Neural cell (in vitro differentiated cells): ENCODE measurements around the gene OR2AG1. TPM values are rescaled to one million over a fixed set of nuclear protein-coding genes. Genes with fewer than 3 reads are reported as not detected.

Source experiments
- H2AFZ ChIP-seq: fragments of 200-600, 300-800 bp; sonication (generic), shearing (Covaris generic); 2 replicates; pipeline ENCODE4 v1.6.0; 2014; ENCODE audit warnings: low read depth, mild to moderate bottlenecking, antibody characterized with exemption, low read length, moderate library complexity
- H3F3A ChIP-seq: fragments of 200-600 bp; shearing (Covaris generic); 2 replicates; pipeline ENCODE4 v1.6.1; 2016; ENCODE audit warnings: mild to moderate bottlenecking, moderate library complexity, mixed read lengths, antibody characterized with exemption, low read length; ENCODE audit not compliant: insufficient read depth, poor library complexity, severe bottlenecking
- H3K27ac ChIP-seq: fragments of 200-600, 300-800 bp; sonication (generic), shearing (Covaris generic); 2 replicates; pipeline ENCODE4 v1.5.1; 2014; ENCODE audit warnings: mild to moderate bottlenecking, low read length, moderate library complexity
- H3K27me3 ChIP-seq: fragments of 300-800, 200-600 bp; sonication (generic), shearing (Covaris generic); 2 replicates; pipeline ENCODE4 v1.6.0; 2014; ENCODE audit warnings: mild to moderate bottlenecking, low read depth, low read length, moderate library complexity; ENCODE audit not compliant: insufficient read depth
- H3K36me3 ChIP-seq: fragments of 300-800, 200-600 bp; sonication (generic), shearing (Covaris generic); 2 replicates; pipeline ENCODE4 v1.5.1; 2014; ENCODE audit warnings: mild to moderate bottlenecking, antibody characterized with exemption, low read length, moderate library complexity; ENCODE audit not compliant: insufficient read depth
- H3K4me2 ChIP-seq: fragments of 300-800, 200-600 bp; sonication (generic), shearing (Covaris generic); 2 replicates; pipeline ENCODE4 v1.6.0; 2014; ENCODE audit warnings: mild to moderate bottlenecking, low read length
- H3K4me3 ChIP-seq: fragments of 300-800, 200-600 bp; sonication (generic), shearing (Covaris generic); 2 replicates; pipeline ENCODE4 v1.5.1; 2014; ENCODE audit warnings: mild to moderate bottlenecking, low read length, moderate library complexity
- H3K79me2 ChIP-seq: fragments of 200-600 bp; shearing (Covaris generic); replicated peaks from 2 replicates; pipeline ENCODE4 v1.6.0; 2014; ENCODE audit warnings: mild to moderate bottlenecking, low read length, moderate library complexity; ENCODE audit not compliant: insufficient read depth
- H3K9ac ChIP-seq: fragments of 300-800, 200-600 bp; sonication (generic), shearing (Covaris generic); 2 replicates; pipeline ENCODE4 v1.6.1; 2016; ENCODE audit warnings: mild to moderate bottlenecking, low read length, mixed read lengths
- H3K9me2 ChIP-seq: fragments of 200-600 bp; shearing (Covaris generic); 2 replicates; pipeline ENCODE4 v1.6.1; 2016; ENCODE audit warnings: mild to moderate bottlenecking, low read length, mixed read lengths; ENCODE audit not compliant: insufficient read depth
- H3K9me3 ChIP-seq: fragments of 200-600, 300-800 bp; sonication (generic), shearing (Covaris generic); 2 replicates; pipeline ENCODE4 v1.6.1; 2016; ENCODE audit warnings: mild to moderate bottlenecking, mixed run types, low read length, moderate library complexity, mixed read lengths
- H4K20me1 ChIP-seq: fragments of 200-600 bp; shearing (Covaris generic); 2 replicates; pipeline ENCODE4 v1.6.1; 2016; ENCODE audit warnings: mild to moderate bottlenecking, mixed run types; ENCODE audit not compliant: insufficient read depth
- EP300 ChIP-seq: fragments of 450-650 bp; conservative IDR thresholded peaks from 2 replicates; pipeline ENCODE4 v1.6.1; 2014; ENCODE audit warnings: antibody characterized with exemption, mild to moderate bottlenecking, moderate library complexity; ENCODE audit not compliant: poor library complexity, severe bottlenecking
- EZH2 ChIP-seq: fragments of 200-600, 300-800 bp; shearing (Covaris generic), sonication (generic); IDR thresholded peaks from 2 replicates; pipeline ENCODE4 v1.6.1; 2014; ENCODE audit warnings: antibody characterized with exemption, low read length, borderline replicate concordance, mild to moderate bottlenecking; ENCODE audit not compliant: insufficient read depth, poor library complexity, severe bottlenecking
- MXI1 ChIP-seq: fragments of 450-650 bp; conservative IDR thresholded peaks from 2 replicates; pipeline ENCODE4 v1.6.1; 2014; ENCODE audit warnings: antibody characterized with exemption, mild to moderate bottlenecking; ENCODE audit not compliant: poor library complexity, severe bottlenecking
- POLR2AphosphoS5 ChIP-seq: IDR thresholded peaks from 2 replicates; pipeline ENCODE4 v1.6.1; 2012
- RAD21 ChIP-seq: fragments of 450-650 bp; conservative IDR thresholded peaks from 2 replicates; pipeline ENCODE4 v1.6.1; 2014; ENCODE audit warnings: antibody characterized with exemption, mild to moderate bottlenecking, moderate library complexity
- SMC3 ChIP-seq: fragments of 450-650 bp; conservative IDR thresholded peaks from 2 replicates; pipeline ENCODE4 v1.6.1; 2014; ENCODE audit warnings: antibody characterized with exemption, mild to moderate bottlenecking, moderate library complexity; ENCODE audit not compliant: poor library complexity
- TAF1 ChIP-seq: IDR thresholded peaks from 2 replicates; pipeline ENCODE4 v1.6.1; 2012; ENCODE audit warnings: low read depth
- polyA plus RNA-seq: library from polyadenylated mRNA; depleted of rRNA; stranded (reverse); fragments of >200 nt; gene quantifications from 2 replicates; pipeline ENCODE4 v1.2.3, GENCODE V29; 2014
- TF ChIP-seq, protein P1 (sequence below): IDR thresholded peaks from 2 replicates; pipeline ENCODE4 v1.6.1; 2012; ENCODE audit warnings: borderline replicate concordance
- TF ChIP-seq, protein P2 (sequence below): fragments of 450-650 bp; IDR thresholded peaks from 2 replicates; pipeline ENCODE4 v1.5.1; 2014; ENCODE audit warnings: antibody characterized with exemption, mild to moderate bottlenecking, moderate library complexity; ENCODE audit not compliant: poor library complexity, severe bottlenecking

Gene OR2AG1
- polyA plus RNA-seq, 1 donor from 2014 or later, result not detected

- H3K9me3 ChIP-seq, result peaks cover 5% of the 10 kb centered on the region
- no peak overlapping the region for H3K4me3 ChIP-seq
- H3K9ac ChIP-seq, result no peak overlapping the region
- H2AFZ ChIP-seq, result no peak overlapping the region
- TF ChIP-seq TAF1 (no peak), POLR2AphosphoS5 (no peak), EZH2 (no peak), MXI1 (no peak), SMC3 (no peak), RAD21 (peak; percentile 16), EP300 (no peak)
- TF ChIP-seq, protein P1, sequence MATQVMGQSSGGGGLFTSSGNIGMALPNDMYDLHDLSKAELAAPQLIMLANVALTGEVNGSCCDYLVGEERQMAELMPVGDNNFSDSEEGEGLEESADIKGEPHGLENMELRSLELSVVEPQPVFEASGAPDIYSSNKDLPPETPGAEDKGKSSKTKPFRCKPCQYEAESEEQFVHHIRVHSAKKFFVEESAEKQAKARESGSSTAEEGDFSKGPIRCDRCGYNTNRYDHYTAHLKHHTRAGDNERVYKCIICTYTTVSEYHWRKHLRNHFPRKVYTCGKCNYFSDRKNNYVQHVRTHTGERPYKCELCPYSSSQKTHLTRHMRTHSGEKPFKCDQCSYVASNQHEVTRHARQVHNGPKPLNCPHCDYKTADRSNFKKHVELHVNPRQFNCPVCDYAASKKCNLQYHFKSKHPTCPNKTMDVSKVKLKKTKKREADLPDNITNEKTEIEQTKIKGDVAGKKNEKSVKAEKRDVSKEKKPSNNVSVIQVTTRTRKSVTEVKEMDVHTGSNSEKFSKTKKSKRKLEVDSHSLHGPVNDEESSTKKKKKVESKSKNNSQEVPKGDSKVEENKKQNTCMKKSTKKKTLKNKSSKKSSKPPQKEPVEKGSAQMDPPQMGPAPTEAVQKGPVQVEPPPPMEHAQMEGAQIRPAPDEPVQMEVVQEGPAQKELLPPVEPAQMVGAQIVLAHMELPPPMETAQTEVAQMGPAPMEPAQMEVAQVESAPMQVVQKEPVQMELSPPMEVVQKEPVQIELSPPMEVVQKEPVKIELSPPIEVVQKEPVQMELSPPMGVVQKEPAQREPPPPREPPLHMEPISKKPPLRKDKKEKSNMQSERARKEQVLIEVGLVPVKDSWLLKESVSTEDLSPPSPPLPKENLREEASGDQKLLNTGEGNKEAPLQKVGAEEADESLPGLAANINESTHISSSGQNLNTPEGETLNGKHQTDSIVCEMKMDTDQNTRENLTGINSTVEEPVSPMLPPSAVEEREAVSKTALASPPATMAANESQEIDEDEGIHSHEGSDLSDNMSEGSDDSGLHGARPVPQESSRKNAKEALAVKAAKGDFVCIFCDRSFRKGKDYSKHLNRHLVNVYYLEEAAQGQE, result no peak
- H3K27me3 ChIP-seq, result no peaks in the 10 kb centered on the region
- H3F3A ChIP-seq, result no peaks in the 10 kb centered on the region
- no peak overlapping the region for H3K4me2 ChIP-seq
- H3K27ac ChIP-seq, result no peak overlapping the region
- H4K20me1 ChIP-seq, result no peaks in the 10 kb centered on the region
- no peaks in the 10 kb centered on the region for H3K79me2 ChIP-seq
- no peaks in the 10 kb centered on the region for H3K36me3 ChIP-seq
- no peaks in the 10 kb centered on the region for H3K9me2 ChIP-seq
These were observed 34.9 kb downstream of the OR2AG1 start for GRCh38 chr11:6817694-6818093.

- H3K27me3 ChIP-seq, result no peaks in the 10 kb centered on the region
- no peak for TF ChIP-seq RAD21
- no peak for TF ChIP-seq POLR2AphosphoS5
- no peak for TF ChIP-seq TAF1
- TF ChIP-seq, protein P1, result no peak
- TF ChIP-seq EZH2, result no peak
- no peak for TF ChIP-seq MXI1
- TF ChIP-seq, protein P2, sequence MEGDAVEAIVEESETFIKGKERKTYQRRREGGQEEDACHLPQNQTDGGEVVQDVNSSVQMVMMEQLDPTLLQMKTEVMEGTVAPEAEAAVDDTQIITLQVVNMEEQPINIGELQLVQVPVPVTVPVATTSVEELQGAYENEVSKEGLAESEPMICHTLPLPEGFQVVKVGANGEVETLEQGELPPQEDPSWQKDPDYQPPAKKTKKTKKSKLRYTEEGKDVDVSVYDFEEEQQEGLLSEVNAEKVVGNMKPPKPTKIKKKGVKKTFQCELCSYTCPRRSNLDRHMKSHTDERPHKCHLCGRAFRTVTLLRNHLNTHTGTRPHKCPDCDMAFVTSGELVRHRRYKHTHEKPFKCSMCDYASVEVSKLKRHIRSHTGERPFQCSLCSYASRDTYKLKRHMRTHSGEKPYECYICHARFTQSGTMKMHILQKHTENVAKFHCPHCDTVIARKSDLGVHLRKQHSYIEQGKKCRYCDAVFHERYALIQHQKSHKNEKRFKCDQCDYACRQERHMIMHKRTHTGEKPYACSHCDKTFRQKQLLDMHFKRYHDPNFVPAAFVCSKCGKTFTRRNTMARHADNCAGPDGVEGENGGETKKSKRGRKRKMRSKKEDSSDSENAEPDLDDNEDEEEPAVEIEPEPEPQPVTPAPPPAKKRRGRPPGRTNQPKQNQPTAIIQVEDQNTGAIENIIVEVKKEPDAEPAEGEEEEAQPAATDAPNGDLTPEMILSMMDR, result no peak
- TF ChIP-seq SMC3, result no peak
- no peak for TF ChIP-seq EP300
- H3K36me3 ChIP-seq, result no peaks in the 10 kb centered on the region
- H3K79me2 ChIP-seq, result no peaks in the 10 kb centered on the region
- no peaks in the 10 kb centered on the region for H4K20me1 ChIP-seq
- no peak overlapping the region for H3K27ac ChIP-seq
- H3F3A ChIP-seq, result no peaks in the 10 kb centered on the region
- H3K4me2 ChIP-seq, result no peak overlapping the region
- no peak overlapping the region for H2AFZ ChIP-seq
- H3K9me2 ChIP-seq, result no peaks in the 10 kb centered on the region
- H3K9ac ChIP-seq, result no peak overlapping the region
- H3K9me3 ChIP-seq, result peaks cover 5% of the 10 kb centered on the region
- H3K4me3 ChIP-seq, result no peak overlapping the region
These were observed 36.1 kb downstream of the OR2AG1 start for GRCh38 chr11:6818967-6819366.
